Measurements from ENCODE around the gene MRTO4. TPM values are rescaled to one million over a fixed set of nuclear protein-coding genes. Genes with fewer than 3 reads are reported as not detected.
"Not testable (repeated sequence)": the region's sequence is repeated elsewhere in the genome, so short reads cannot be mapped to it uniquely, and the experiment has no call there.

The MRTO4 gene
- total RNA-seq, 4 donors from 2014 or later, result 16.0 to 19.5 (median 17.5) TPM

- Histone ChIP-seq H3K9me3 (no peaks in the 10 kb centered on the region), H3K36me3 (peaks cover 28 to 29% of the 10 kb centered on the region in 2 donors), H3K27ac (no peak overlapping the region), H3K4me1 (peaks cover 16 to 20% of the 10 kb centered on the region in 2 donors), H3K27me3 (no peaks in the 10 kb centered on the region), H3K4me3 (replicated peaks in 1 of 3) (no peak overlapping the region)
- intact Hi-C loops (cut with DNase I), result loop anchor here (10.0 kb wide), 1 partner anchor 400 kb away; no protein-coding TSS in a partner anchor
- no peak for DNase-seq
- TF ChIP-seq POLR2A (IDR thresholded peaks at IDR 0.05) (no peak), CTCF (IDR thresholded peaks at IDR 0.05) (no peak)
- WGBS, 2 donors, result 84 to 87% methylated on average over 4 of the region's 4 CpGs
Observed at GRCh38 chr1:19255288-19255687, 3.7 kb downstream of the MRTO4 start.

DNA sequence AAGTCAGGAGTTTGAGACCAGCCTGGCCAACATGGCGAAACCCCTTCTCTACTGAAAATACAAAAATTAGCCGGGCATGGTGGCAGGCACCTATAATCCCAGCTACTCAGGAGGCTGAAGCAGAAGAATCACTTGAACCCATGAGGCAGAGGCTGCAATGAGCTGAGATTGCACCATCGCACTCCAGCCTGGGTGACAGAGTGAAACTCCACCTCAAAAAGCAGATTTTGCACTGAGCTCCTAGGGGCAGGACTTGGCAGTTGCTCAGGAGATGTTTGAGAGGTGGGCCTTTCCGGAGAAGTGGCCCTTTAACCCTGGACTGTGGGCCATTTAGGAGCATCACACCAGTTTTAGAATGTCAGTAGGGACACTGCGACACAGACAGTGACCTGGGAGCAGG lies 4.7 kb downstream of the MRTO4 start:
- H3K4me1 ChIP-seq, result peaks cover 9 to 12% of the 10 kb centered on the region in 2 donors
- not testable (repeated sequence) for H3K9me3 ChIP-seq; H3K4me3 ChIP-seq (replicated peaks in 1 of 3); H3K27me3 ChIP-seq; DNase-seq; H3K27ac ChIP-seq
- intact Hi-C loops (cut with DNase I), result loop anchor here (10.0 kb wide), 1 partner anchor 398 kb away; no protein-coding TSS in a partner anchor
- WGBS, 2 donors, result 87 to 93% methylated on average over 4 to 5 of the region's 5 CpGs
- H3K36me3 ChIP-seq, result peaks cover 28 to 32% of the 10 kb centered on the region in 2 donors

- DNase-seq, result no peak
- 66 to 73% methylated on average over 15 of the region's 15 CpGs for WGBS, 2 donors
- Histone ChIP-seq H3K27ac (no peak overlapping the region), H3K4me3 (replicated peaks in 1 of 3) (no peak overlapping the region), H3K4me1 (peaks cover 6 to 7% of the 10 kb centered on the region in 2 donors), H3K9me3 (no peaks in the 10 kb centered on the region), H3K27me3 (no peaks in the 10 kb centered on the region), H3K36me3 (peaks cover 28 to 32% of the 10 kb centered on the region in 2 donors)
- TF ChIP-seq CTCF (IDR thresholded peaks at IDR 0.05) (no peak), POLR2A (IDR thresholded peaks at IDR 0.05) (no peak)
- intact Hi-C loops (cut with DNase I), result loop anchor here (10.0 kb wide), 1 partner anchor 397 kb away; no protein-coding TSS in a partner anchor
Observed at GRCh38 chr1:19257178-19257914, 5.7 kb downstream of the MRTO4 start.

GRCh38 chr1:19258353-19258752 lies 6.7 kb downstream of the MRTO4 start:
- H3K4me1 ChIP-seq, result no peaks in the 10 kb centered on the region
- WGBS, 2 donors, result 96 to 98% methylated on average over 10 of the region's 10 CpGs
- H3K27me3 ChIP-seq, result no peaks in the 10 kb centered on the region
- DNase-seq, result no peak
- TF ChIP-seq CTCF (IDR thresholded peaks at IDR 0.05) (no peak), POLR2A (IDR thresholded peaks at IDR 0.05) (no peak)
- no peak overlapping the region for H3K27ac ChIP-seq
- intact Hi-C loops (cut with DNase I), result loop anchor here (10.0 kb wide), 1 partner anchor 396 kb away; no protein-coding TSS in a partner anchor
- H3K36me3 ChIP-seq, result peaks cover 28 to 32% of the 10 kb centered on the region in 2 donors
- no peak overlapping the region for H3K4me3 ChIP-seq (replicated peaks in 1 of 3)
- H3K9me3 ChIP-seq, result no peaks in the 10 kb centered on the region

- no peaks in the 10 kb centered on the region for H3K27me3 ChIP-seq
- H3K4me3 ChIP-seq (replicated peaks in 1 of 3), result no peak overlapping the region
- no peak for DNase-seq
- intact Hi-C loops (cut with DNase I), result no loop called here
- WGBS, 2 donors, result 82 to 84% methylated on average over 17 to 21 of the region's 21 CpGs
- no peaks in the 10 kb centered on the region for H3K4me1 ChIP-seq
- H3K9me3 ChIP-seq, result no peaks in the 10 kb centered on the region
- H3K36me3 ChIP-seq, result peaks cover 28 to 32% of the 10 kb centered on the region in 2 donors
- H3K27ac ChIP-seq, result no peak overlapping the region
- TF ChIP-seq CTCF (IDR thresholded peaks at IDR 0.05), result no peak
- TF ChIP-seq POLR2A (IDR thresholded peaks at IDR 0.05), result no peak
Observed at GRCh38 chr1:19260211-19261138, 8.9 kb downstream of the MRTO4 start.
